ENCODE results near the gene ZGPAT. TPM values are rescaled to one million over a fixed set of nuclear protein-coding genes. Genes with fewer than 3 reads are reported as not detected.

Gene ZGPAT
- total RNA-seq, 1 donor from 2014 or later: 27.2 TPM

DNA sequence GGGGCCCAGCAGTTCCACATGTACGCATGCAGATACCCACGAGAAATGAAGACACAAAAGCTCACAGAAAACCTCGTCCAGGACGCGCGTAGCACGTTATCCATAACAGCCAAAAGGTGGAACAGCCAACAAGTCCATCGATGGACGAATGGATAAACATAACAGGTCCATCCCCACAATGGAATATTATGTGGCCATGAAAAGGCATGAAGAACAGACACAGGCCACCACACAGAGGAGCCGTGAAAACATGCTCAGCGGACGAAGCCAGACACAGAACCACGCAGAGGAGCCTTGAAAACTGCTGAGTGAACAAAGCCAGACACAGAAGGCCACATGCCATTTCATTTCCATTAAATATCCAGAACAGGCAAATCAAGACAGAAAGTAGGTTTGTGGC is 69.8 kb downstream of the ZGPAT start:
- intact Hi-C loops (cut with DNase I): no loop called here
- no peak for ATAC-seq
- Histone ChIP-seq H3K4me3 (no peak overlapping the region), H3K4me1 (peaks cover 6% of the 10 kb centered on the region), H3K9me3 (no peaks in the 10 kb centered on the region), H3K27ac (no peak overlapping the region), H3K27me3 (ENCODE audit: low read depth) (no peaks in the 10 kb centered on the region), H3K36me3 (no peaks in the 10 kb centered on the region)
- DNase-seq: no peak
- TF ChIP-seq, protein P1, sequence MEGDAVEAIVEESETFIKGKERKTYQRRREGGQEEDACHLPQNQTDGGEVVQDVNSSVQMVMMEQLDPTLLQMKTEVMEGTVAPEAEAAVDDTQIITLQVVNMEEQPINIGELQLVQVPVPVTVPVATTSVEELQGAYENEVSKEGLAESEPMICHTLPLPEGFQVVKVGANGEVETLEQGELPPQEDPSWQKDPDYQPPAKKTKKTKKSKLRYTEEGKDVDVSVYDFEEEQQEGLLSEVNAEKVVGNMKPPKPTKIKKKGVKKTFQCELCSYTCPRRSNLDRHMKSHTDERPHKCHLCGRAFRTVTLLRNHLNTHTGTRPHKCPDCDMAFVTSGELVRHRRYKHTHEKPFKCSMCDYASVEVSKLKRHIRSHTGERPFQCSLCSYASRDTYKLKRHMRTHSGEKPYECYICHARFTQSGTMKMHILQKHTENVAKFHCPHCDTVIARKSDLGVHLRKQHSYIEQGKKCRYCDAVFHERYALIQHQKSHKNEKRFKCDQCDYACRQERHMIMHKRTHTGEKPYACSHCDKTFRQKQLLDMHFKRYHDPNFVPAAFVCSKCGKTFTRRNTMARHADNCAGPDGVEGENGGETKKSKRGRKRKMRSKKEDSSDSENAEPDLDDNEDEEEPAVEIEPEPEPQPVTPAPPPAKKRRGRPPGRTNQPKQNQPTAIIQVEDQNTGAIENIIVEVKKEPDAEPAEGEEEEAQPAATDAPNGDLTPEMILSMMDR (IDR thresholded peaks at IDR 0.05): no peak

DNA sequence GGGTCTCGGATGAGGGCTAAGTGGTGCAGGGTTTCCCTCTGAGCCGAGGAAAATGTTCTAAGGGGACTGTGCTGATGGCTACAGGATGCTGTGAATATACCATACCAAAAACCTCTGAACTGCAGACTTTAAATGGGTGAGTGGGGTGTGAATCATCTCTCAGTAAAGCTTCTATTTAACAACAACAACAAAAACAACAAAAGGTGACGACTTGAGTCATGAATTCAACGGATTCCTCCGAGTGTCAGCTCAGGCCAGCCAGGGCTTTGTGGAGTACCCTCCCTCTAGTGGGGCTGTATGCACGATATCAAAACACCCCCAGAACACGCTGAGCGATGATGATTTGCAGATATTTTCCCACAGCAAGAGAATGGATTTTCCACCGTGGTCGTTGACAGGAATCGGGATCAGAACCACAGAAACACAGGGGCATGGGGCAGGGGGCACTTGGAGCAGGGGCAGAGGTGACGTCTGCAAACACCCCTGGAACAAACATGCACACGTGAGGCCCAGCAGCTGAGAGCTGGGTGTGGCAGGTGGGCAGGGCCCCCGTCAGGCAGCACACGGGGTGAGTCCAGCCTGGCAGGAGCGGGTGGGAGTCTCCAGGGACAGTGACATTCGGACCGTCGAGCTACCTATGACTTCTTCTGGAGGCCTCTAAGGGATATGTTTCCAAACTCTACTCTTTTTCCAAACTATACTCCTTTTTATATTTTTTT is 70.4 kb downstream of the ZGPAT start:
- TF ChIP-seq, protein P1 (IDR thresholded peaks at IDR 0.05): no peak
- Histone ChIP-seq H3K27me3 (ENCODE audit: low read depth) (no peaks in the 10 kb centered on the region), H3K4me3 (no peak overlapping the region), H3K9me3 (no peaks in the 10 kb centered on the region), H3K27ac (no peak overlapping the region), H3K4me1 (no peaks in the 10 kb centered on the region), H3K36me3 (no peaks in the 10 kb centered on the region)
- no peak for ATAC-seq
- no peak for DNase-seq
- intact Hi-C loops (cut with DNase I): no loop called here

DNA sequence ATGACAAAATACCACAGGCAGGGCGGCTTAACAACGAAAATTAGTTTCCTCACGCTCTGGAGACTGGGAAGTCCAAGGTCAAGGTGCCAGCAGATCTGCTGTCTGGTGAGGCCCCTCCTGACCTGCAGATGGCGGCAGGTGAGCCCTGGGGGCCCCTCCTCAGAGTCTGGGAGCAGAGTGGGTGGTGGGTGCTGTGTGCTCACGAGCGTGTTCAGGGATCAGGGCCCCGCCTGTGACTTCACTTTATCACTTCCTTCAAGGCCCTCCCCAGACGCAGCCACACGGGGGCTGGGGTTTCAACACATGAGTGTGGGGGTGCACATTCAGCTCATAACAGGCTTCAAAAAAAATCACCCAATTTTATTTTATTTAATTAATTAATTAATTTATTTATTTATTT is 71.0 kb downstream of the ZGPAT start:
- Histone ChIP-seq H3K4me3 (no peak overlapping the region), H3K27me3 (ENCODE audit: low read depth) (no peaks in the 10 kb centered on the region), H3K36me3 (no peaks in the 10 kb centered on the region), H3K9me3 (no peaks in the 10 kb centered on the region), H3K27ac (no peak overlapping the region), H3K4me1 (no peaks in the 10 kb centered on the region)
- ATAC-seq (no peak), DNase-seq (no peak)
- intact Hi-C loops (cut with DNase I): no loop called here
- TF ChIP-seq, protein P1 (IDR thresholded peaks at IDR 0.05): no peak

DNA sequence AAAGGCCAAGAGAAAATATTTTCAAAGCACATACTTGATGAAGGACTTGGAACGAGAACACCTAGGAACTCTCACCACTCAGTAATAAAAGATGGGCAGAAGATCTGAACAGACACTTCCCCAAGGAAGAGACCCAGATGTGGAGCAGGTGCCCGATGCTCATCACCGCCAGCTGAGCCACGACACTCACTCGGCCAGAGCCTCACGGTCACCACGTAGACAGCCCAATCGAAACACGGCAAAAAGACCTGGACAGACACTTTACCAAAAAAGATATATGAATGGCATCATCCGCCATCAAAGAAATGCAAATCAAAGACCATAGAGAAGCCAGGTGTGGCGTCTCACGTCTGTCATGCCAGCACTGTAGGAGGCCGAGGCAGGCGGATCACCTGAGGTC is 73.3 kb downstream of the ZGPAT start:
- DNase-seq (no peak), ATAC-seq (no peak)
- TF ChIP-seq, protein P1 (IDR thresholded peaks at IDR 0.05): no peak
- Histone ChIP-seq H3K4me3 (no peak overlapping the region), H3K27me3 (ENCODE audit: low read depth) (no peaks in the 10 kb centered on the region), H3K36me3 (no peaks in the 10 kb centered on the region), H3K9me3 (no peaks in the 10 kb centered on the region), H3K4me1 (no peaks in the 10 kb centered on the region), H3K27ac (no peak overlapping the region)
- intact Hi-C loops (cut with DNase I): no loop called here

DNA sequence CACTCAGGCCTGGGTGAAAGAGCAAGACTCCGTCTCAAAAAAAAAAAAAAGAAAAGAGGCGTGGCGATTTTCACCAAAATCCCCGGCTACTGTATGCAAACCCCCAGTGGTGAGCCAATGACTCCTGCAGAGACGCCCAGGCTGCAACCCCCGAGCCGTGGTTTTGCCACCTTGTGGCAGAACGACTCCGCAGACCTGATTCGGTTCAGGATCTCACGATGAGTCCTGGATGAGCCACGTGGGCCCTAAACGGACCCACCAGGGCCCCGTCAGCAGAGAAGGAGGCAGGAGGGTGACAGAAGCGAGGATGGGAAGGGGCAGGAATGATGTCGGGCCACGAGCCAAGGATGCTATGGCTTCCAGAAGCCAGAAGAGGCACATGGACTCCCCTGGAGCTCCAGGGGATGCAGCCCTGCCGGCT is 74.2 kb downstream of the ZGPAT start:
- intact Hi-C loops (cut with DNase I): no loop called here
- no peak overlapping the region for H3K4me3 ChIP-seq
- TF ChIP-seq, protein P1 (IDR thresholded peaks at IDR 0.05): no peak
- no peaks in the 10 kb centered on the region for H3K36me3 ChIP-seq
- H3K27ac ChIP-seq: no peak overlapping the region
- ATAC-seq (no peak), DNase-seq (no peak)
- no peaks in the 10 kb centered on the region for H3K27me3 ChIP-seq (ENCODE audit: low read depth)
- no peaks in the 10 kb centered on the region for H3K9me3 ChIP-seq
- H3K4me1 ChIP-seq: no peaks in the 10 kb centered on the region

Data from lower lobe of right lung (tissue), 2 donors.